GM21515 (cell line): ENCODE results near the gene USP53.
"Not testable (repeated sequence)": the region's sequence is repeated elsewhere in the genome, so short reads cannot be mapped to it uniquely, and the experiment has no call there.

Experiments
- ATAC-seq: cut with Tn5 transposase; IDR thresholded peaks from one replicate; pipeline ENCODE4 v1.9.1; 2021; ENCODE audit not compliant: unreplicated experiment

The USP53 gene

GRCh38 chr4:119227690-119228089 lies 15.2 kb downstream of the USP53 start:
- no peak for ATAC-seq

GRCh38 chr4:119228406-119228805 lies 15.9 kb downstream of the USP53 start:
- ATAC-seq, result no peak

GRCh38 chr4:119229908-119230687 lies 17.6 kb downstream of the USP53 start:
- ATAC-seq, result no peak

GRCh38 chr4:119231491-119231890 lies 19.0 kb downstream of the USP53 start:
- no peak for ATAC-seq

GRCh38 chr4:119232286-119232685 lies 19.8 kb downstream of the USP53 start:
- no peak for ATAC-seq

- no peak for ATAC-seq
Observed at GRCh38 chr4:119233191-119233590, 20.7 kb downstream of the USP53 start.

GRCh38 chr4:119233750-119234149 lies 21.2 kb downstream of the USP53 start:
- ATAC-seq, result no peak

GRCh38 chr4:119237201-119237600 lies 24.7 kb downstream of the USP53 start:
- no peak for ATAC-seq

GRCh38 chr4:119237642-119238041 lies 25.1 kb downstream of the USP53 start:
- no peak for ATAC-seq

- peak; percentile 98 for ATAC-seq
Observed at GRCh38 chr4:119238068-119238722, 25.7 kb downstream of the USP53 start.

- no peak for ATAC-seq
Observed at GRCh38 chr4:119240128-119240527, 27.6 kb downstream of the USP53 start.

GRCh38 chr4:119240568-119240967 lies 28.1 kb downstream of the USP53 start:
- ATAC-seq, result no peak

- ATAC-seq, result no peak
Observed at GRCh38 chr4:119242417-119242816, 29.9 kb downstream of the USP53 start.

GRCh38 chr4:119243868-119244267 lies 31.4 kb downstream of the USP53 start:
- ATAC-seq, result no peak

GRCh38 chr4:119244344-119244743 lies 31.8 kb downstream of the USP53 start:
- ATAC-seq, result no peak

- no peak for ATAC-seq
Observed at GRCh38 chr4:119244832-119245231, 32.3 kb downstream of the USP53 start.

- no peak for ATAC-seq
Observed at GRCh38 chr4:119246177-119246733, 33.7 kb downstream of the USP53 start.

GRCh38 chr4:119251037-119251436 lies 38.5 kb downstream of the USP53 start:
- ATAC-seq, result not testable (repeated sequence)

GRCh38 chr4:119255223-119255622 lies 42.7 kb downstream of the USP53 start:
- not testable (repeated sequence) for ATAC-seq

GRCh38 chr4:119260528-119260927 lies 48.0 kb downstream of the USP53 start:
- ATAC-seq, result no peak

GRCh38 chr4:119261986-119262385 lies 49.5 kb downstream of the USP53 start:
- ATAC-seq, result no peak

GRCh38 chr4:119264743-119265142 lies 52.2 kb downstream of the USP53 start:
- no peak for ATAC-seq
